Suprapubic skin (tissue), 4 donors: Measurements from ENCODE around the gene SAMD8.
"Not testable (repeated sequence)": the region's sequence is repeated elsewhere in the genome, so short reads cannot be mapped to it uniquely, and the experiment has no call there.

Experiments used
- EP300 ChIP-seq: sonication (generic); formaldehyde crosslinking; IDR thresholded peaks from one replicate; pipeline ENCODE4 v1.6.1; 2017; ENCODE audit warnings: antibody characterized with exemption
- POLR2A ChIP-seq, 2 donors: fragments of 450-650 bp; IDR thresholded peaks; one replicate each; pipeline ENCODE4 v1.6.1; 2017; ENCODE audit warnings: antibody characterized with exemption in 2 of 2, mild to moderate bottlenecking in 2 of 2, moderate library complexity in 2 of 2
- POLR2AphosphoS5 ChIP-seq, 3 donors: sonication (generic); formaldehyde crosslinking; IDR thresholded peaks; one replicate each; pipeline ENCODE4 v1.6.1; 2017; ENCODE audit warnings: antibody characterized with exemption in 3 of 3
- TF ChIP-seq, protein P1 (sequence below), 2 donors: fragments of 200-600 bp in 1 of 2; fragments of 450-650 bp in 1 of 2; sonication (generic) in 1 of 2; IDR thresholded peaks; one replicate each; pipeline ENCODE4 v1.5.1; 2016 to 2019; ENCODE audit warnings: antibody characterized with exemption in 2 of 2, mild to moderate bottlenecking in 1 of 2, moderate library complexity in 1 of 2

DNA sequence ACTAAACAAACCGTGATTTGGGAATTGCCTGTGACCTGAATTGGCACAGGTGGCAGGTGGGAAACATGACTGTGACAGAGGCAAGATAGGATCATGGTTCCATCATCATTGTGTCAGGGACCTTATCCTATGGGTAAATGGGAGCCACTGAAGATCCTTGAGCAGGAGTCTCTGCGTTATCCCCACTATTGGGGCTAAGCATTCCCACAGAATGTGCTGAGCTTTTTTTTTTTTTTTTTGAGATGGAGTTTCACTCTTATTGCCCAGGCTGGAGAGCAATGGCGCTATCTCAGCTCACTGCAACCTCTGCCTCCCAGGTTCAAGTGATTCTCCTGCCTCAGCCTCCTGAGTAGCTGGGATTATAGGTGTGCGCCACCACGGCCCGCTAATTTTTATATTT lies 88.5 kb downstream of the SAMD8 start:
- TF ChIP-seq, protein P1, sequence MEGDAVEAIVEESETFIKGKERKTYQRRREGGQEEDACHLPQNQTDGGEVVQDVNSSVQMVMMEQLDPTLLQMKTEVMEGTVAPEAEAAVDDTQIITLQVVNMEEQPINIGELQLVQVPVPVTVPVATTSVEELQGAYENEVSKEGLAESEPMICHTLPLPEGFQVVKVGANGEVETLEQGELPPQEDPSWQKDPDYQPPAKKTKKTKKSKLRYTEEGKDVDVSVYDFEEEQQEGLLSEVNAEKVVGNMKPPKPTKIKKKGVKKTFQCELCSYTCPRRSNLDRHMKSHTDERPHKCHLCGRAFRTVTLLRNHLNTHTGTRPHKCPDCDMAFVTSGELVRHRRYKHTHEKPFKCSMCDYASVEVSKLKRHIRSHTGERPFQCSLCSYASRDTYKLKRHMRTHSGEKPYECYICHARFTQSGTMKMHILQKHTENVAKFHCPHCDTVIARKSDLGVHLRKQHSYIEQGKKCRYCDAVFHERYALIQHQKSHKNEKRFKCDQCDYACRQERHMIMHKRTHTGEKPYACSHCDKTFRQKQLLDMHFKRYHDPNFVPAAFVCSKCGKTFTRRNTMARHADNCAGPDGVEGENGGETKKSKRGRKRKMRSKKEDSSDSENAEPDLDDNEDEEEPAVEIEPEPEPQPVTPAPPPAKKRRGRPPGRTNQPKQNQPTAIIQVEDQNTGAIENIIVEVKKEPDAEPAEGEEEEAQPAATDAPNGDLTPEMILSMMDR (IDR thresholded peaks at IDR 0.05), result not testable (repeated sequence)
- TF ChIP-seq EP300; POLR2A (IDR thresholded peaks at IDR 0.05); POLR2AphosphoS5 (IDR thresholded peaks at IDR 0.05): not testable (repeated sequence)
